ENCODE results near the gene RAD23B. TPM values are rescaled to one million over a fixed set of nuclear protein-coding genes. Genes with fewer than 3 reads are reported as not detected.

RAD23B gene
- total RNA-seq, 1 donor from 2014 or later, result 207 TPM

DNA sequence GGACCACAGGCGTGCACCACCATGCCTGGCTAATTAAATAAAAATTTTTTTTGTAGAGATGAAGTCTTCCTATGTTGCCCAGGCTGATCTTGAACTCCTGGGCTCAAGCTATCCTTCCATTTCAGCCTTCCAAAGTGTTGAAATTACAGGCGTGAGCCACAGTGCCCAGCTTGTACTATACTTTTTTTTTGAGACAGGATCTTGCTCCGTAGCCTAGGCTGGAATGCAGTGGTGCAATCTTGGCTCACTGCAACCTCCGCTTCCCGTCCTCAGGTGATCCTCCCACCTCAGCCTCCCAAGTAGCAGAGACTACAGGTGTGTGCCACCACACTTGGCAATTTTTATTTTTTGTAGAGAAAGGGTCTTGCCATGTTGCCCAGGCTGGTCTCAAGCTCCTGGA lies 5.3 kb upstream of the RAD23B start:
- no peak for FAIRE-seq
- TF ChIP-seq CTCF (IDR thresholded peaks at IDR 0.05; ENCODE audit: insufficient read depth, low read length, severe bottlenecking), result no peak

DNA sequence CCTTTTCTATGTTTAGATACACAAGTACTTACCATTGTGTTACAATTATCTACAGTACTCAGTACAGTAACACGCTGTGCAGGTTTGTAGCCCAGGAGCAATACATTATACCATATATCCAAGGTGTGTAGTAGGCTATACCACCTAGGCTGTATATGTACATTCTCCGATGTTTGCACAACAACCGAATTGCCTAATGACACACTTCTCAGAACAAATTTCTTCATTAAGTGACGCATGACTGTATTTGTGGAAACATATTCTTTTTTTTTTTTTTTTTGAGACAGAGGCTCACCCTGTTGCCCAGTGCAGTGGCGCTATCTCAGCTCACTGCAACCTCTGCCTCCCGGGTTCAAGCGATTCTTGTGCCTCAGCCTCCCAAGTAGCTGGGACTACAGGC lies 4.0 kb upstream of the RAD23B start:
- no peak for TF ChIP-seq CTCF (IDR thresholded peaks at IDR 0.05; ENCODE audit: insufficient read depth, low read length, severe bottlenecking)
- no peaks in the 10 kb centered on the region for H3K36me3 ChIP-seq (ENCODE audit: control insufficient read depth, insufficient read depth, low read length)
- H3K27me3 ChIP-seq (ENCODE audit: control insufficient read depth, insufficient read depth, low read length), result no peaks in the 10 kb centered on the region
- H3K4me3 ChIP-seq (ENCODE audit: low read depth, low read length), result no peak overlapping the region
- FAIRE-seq, result no peak
- no peak for DNase-seq (ENCODE audit: low read depth)

More for the DNA sequence above, 5.3 kb upstream of the RAD23B start:
- no peak for DNase-seq (ENCODE audit: low read depth)
- Histone ChIP-seq H3K36me3 (ENCODE audit: control insufficient read depth, insufficient read depth, low read length) (no peaks in the 10 kb centered on the region), H3K4me3 (ENCODE audit: low read depth, low read length) (no peak overlapping the region), H3K27me3 (ENCODE audit: control insufficient read depth, insufficient read depth, low read length) (no peaks in the 10 kb centered on the region)

GRCh38 chr9:107280543-107280942 lies 2.5 kb upstream of the RAD23B start:
- H3K4me3 ChIP-seq (ENCODE audit: low read depth, low read length), result no peak overlapping the region
- no peaks in the 10 kb centered on the region for H3K27me3 ChIP-seq (ENCODE audit: control insufficient read depth, insufficient read depth, low read length)
- H3K36me3 ChIP-seq (ENCODE audit: control insufficient read depth, insufficient read depth, low read length), result no peaks in the 10 kb centered on the region
- TF ChIP-seq CTCF (IDR thresholded peaks at IDR 0.05; ENCODE audit: insufficient read depth, low read length, severe bottlenecking), result no peak
- no peak for FAIRE-seq
- DNase-seq (ENCODE audit: low read depth), result peak; percentile 98

GRCh38 chr9:107281184-107281583 lies 1.9 kb upstream of the RAD23B start:
- no peak overlapping the region for H3K4me3 ChIP-seq (ENCODE audit: low read depth, low read length)
- DNase-seq (ENCODE audit: low read depth) (peak; percentile 78), FAIRE-seq (no peak)
- H3K36me3 ChIP-seq (ENCODE audit: control insufficient read depth, insufficient read depth, low read length), result no peaks in the 10 kb centered on the region
- H3K27me3 ChIP-seq (ENCODE audit: control insufficient read depth, insufficient read depth, low read length), result no peaks in the 10 kb centered on the region
- TF ChIP-seq CTCF (IDR thresholded peaks at IDR 0.05; ENCODE audit: insufficient read depth, low read length, severe bottlenecking), result no peak

DNA sequence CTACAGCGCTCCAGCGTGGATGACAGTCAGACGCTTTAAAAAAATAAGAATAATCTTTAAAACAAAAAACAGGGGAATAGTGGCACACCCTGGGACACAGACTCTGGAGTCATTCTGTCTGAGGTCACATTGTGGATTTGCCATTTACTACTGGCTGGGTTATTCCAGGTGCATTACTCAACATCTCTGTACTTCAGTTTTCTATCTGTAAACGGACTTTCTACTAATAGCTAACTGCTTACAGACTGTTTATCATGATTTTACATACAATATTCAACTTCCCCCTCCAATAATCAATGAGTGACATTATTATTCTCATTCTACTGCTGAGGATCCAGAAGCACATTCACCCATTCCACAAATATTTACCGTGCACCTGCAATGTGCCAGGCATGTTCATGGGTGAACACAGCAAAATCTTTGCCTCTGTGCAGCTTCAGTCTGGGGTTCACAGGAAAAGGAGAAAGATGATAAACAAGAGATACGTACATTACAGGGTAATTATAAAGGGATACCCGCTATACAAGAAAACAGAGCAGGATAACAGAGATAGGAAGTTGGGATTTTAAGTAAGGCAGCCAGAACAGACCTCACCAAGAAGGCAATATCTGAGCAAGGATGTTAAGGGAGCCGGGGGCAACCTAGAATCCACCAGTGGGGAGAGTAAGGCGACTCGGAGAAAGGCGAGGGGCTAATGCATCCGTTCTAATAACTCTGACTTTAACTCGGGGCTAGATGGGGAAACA lies 984 bp upstream of the RAD23B start:
- no peaks in the 10 kb centered on the region for H3K27me3 ChIP-seq (ENCODE audit: control insufficient read depth, insufficient read depth, low read length)
- no peak for TF ChIP-seq CTCF (IDR thresholded peaks at IDR 0.05; ENCODE audit: insufficient read depth, low read length, severe bottlenecking)

More for the DNA sequence above, 984 bp upstream of the RAD23B start:
- DNase-seq (ENCODE audit: low read depth) (no peak), FAIRE-seq (no peak)
- H3K4me3 ChIP-seq (ENCODE audit: low read depth, low read length), result peak overlapping the region; percentile 99
- H3K36me3 ChIP-seq (ENCODE audit: control insufficient read depth, insufficient read depth, low read length), result no peaks in the 10 kb centered on the region
